SK-N-SH (cell line): Measurements from ENCODE around the gene THBS3. TPM values are rescaled to one million over a fixed set of nuclear protein-coding genes. Genes with fewer than 3 reads are reported as not detected.

Experiments used
- CTCF ChIA-PET: fragments of 300-600, 350-600 bp; formaldehyde crosslinking; extraction: SDS; loops from one replicate; lab custom pipeline; 2021; lab: Yijun Ruan, JAX
- POLR2A ChIA-PET: fragments of 350-600 bp; sonication (Branson Sonifier 250); formaldehyde crosslinking; extraction: SDS; loops from one replicate; lab custom pipeline; 2020; ENCODE audit warnings: antibody characterized with exemption, inconsistent platforms; lab: Yijun Ruan, JAX
- DNase-seq: peaks from one replicate; pipeline ENCODE4 v3.0.0; 2012
- H2AFZ ChIP-seq: fragments of 200-600 bp; sonication (generic); 2 replicates; pipeline ENCODE4 v1.8.1; 2016; ENCODE audit warnings: antibody characterized with exemption, mild to moderate bottlenecking, low read depth
- H3F3A ChIP-seq: fragments of 200-600 bp; sonication (generic); replicated peaks from 2 replicates; pipeline ENCODE3; 2016; ENCODE audit warnings: antibody characterized with exemption, mild to moderate bottlenecking; ENCODE audit not compliant: insufficient read depth
- H3K27ac ChIP-seq, 2 experiments: fragments of 200-500 bp in 1 of 2; fragments of 200-600 bp in 1 of 2; sonication (Bioruptor generic) in 1 of 2; sonication (generic), shearing (Covaris generic) in 1 of 2; 2 replicates each; pipeline versions ENCODE4 v1.5.1 to v1.6.1; 2014 to 2016; ENCODE audit warnings: low read depth in 2 of 2, inconsistent platforms in 1 of 2, low read length in 1 of 2, mild to moderate bottlenecking in 1 of 2, mixed read lengths in 1 of 2
- H3K27me3 ChIP-seq: fragments of 200-600 bp; sonication (generic), shearing (Covaris generic); 2 replicates; pipeline ENCODE4 v1.6.1; 2016; ENCODE audit warnings: mixed run types; ENCODE audit not compliant: insufficient read depth
- H3K36me3 ChIP-seq, 2 experiments: fragments of 200-500 bp in 1 of 2; fragments of 200-600 bp in 1 of 2; sonication (Bioruptor generic) in 1 of 2; sonication (generic) in 1 of 2; replicated peaks in 1 of 2; 2 replicates each; pipeline versions ENCODE3 to v1.5.1; 2014 to 2016; ENCODE audit warnings: low read length in 1 of 2, mild to moderate bottlenecking in 1 of 2; ENCODE audit not compliant: insufficient read depth in 2 of 2, control insufficient read depth in 1 of 2
- H3K4me1 ChIP-seq, 2 experiments: fragments of 200-500 bp in 1 of 2; fragments of 200-600 bp in 1 of 2; sonication (Bioruptor generic) in 1 of 2; sonication (generic), shearing (Covaris generic) in 1 of 2; 2 replicates each; pipeline versions ENCODE4 v1.5.1 to v1.6.1; 2014 to 2016; ENCODE audit warnings: low read depth in 1 of 2, low read length in 1 of 2, mixed run types in 1 of 2; ENCODE audit not compliant: insufficient read depth in 2 of 2, control insufficient read depth in 1 of 2
- H3K4me2 ChIP-seq: fragments of 200-600 bp; sonication (generic), shearing (Covaris generic); 2 replicates; pipeline ENCODE4 v1.6.1; 2017; ENCODE audit warnings: mixed run types
- H3K4me3 ChIP-seq, 2 experiments: fragments of 200-500 bp in 1 of 2; fragments of 200-600 bp in 1 of 2; sonication (Bioruptor generic) in 1 of 2; sonication (generic), shearing (Covaris generic) in 1 of 2; 2 replicates each; pipeline versions ENCODE4 v1.5.1 to v1.8.1; 2014 to 2016; ENCODE audit warnings: low read depth in 2 of 2, inconsistent platforms in 1 of 2, low read length in 1 of 2, mild to moderate bottlenecking in 1 of 2, mixed read lengths in 1 of 2, moderate library complexity in 1 of 2
- H3K79me2 ChIP-seq: fragments of 200-600 bp; sonication (generic); 2 replicates; pipeline ENCODE4 v1.8.1; 2017; ENCODE audit warnings: mild to moderate bottlenecking; ENCODE audit not compliant: insufficient read depth
- H3K9ac ChIP-seq: fragments of 200-600 bp; sonication (generic); 2 replicates; pipeline ENCODE4 v1.6.1; 2017; ENCODE audit warnings: mixed run types
- H3K9me2 ChIP-seq: fragments of 200-600 bp; sonication (generic); 2 replicates; pipeline ENCODE4 v1.6.1; 2017; ENCODE audit warnings: mixed run types
- H3K9me3 ChIP-seq: fragments of 200-600 bp; sonication (generic); 2 replicates; pipeline ENCODE4 v1.6.1; 2017; ENCODE audit warnings: mixed run types, mild to moderate bottlenecking, moderate library complexity
- H4K20me1 ChIP-seq: fragments of 200-600 bp; sonication (generic); 2 replicates; pipeline ENCODE4 v1.6.1; 2017; ENCODE audit warnings: mild to moderate bottlenecking, mixed run types; ENCODE audit not compliant: insufficient read depth
- CHD2 ChIP-seq: fragments of 150-350 bp; IDR thresholded peaks from 2 replicates; pipeline ENCODE4 v1.6.1; 2018; ENCODE audit warnings: low read length; ENCODE audit not compliant: partially characterized antibody
- ELF1 ChIP-seq: IDR thresholded peaks from 2 replicates; pipeline ENCODE4 v1.4.0; 2012
- EP300 ChIP-seq, 2 experiments: IDR thresholded peaks; 2 replicates each; pipeline versions ENCODE4 v1.4.0 to v1.6.1; 2012; ENCODE audit warnings: borderline replicate concordance in 1 of 2, low read depth in 1 of 2, low read length in 1 of 2
- EZH2phosphoT487 ChIP-seq: fragments of 200-600 bp; sonication (generic); IDR thresholded peaks from 2 replicates; pipeline ENCODE4 v1.6.1; 2017; ENCODE audit warnings: low read depth, mixed run types, mild to moderate bottlenecking, antibody characterized with exemption, moderate library complexity, borderline replicate concordance
- FOXM1 ChIP-seq: IDR thresholded peaks from 2 replicates; pipeline ENCODE4 v1.4.0; 2012; ENCODE audit warnings: low read depth, mild to moderate bottlenecking
- MEF2A ChIP-seq: IDR thresholded peaks from 2 replicates; pipeline ENCODE4 v1.4.0; 2012; ENCODE audit warnings: low read depth, borderline replicate concordance
- POLR2AphosphoS5 ChIP-seq: IDR thresholded peaks from 2 replicates; pipeline ENCODE4 v1.6.1; 2012; ENCODE audit warnings: low read depth, low read length
- RAD21 ChIP-seq: IDR thresholded peaks from 2 replicates; pipeline ENCODE4 v1.6.1; 2012; ENCODE audit warnings: mild to moderate bottlenecking, low read length
- RCOR1 ChIP-seq: fragments of 150-350 bp; IDR thresholded peaks from 2 replicates; pipeline ENCODE4 v1.6.1; 2017; ENCODE audit warnings: antibody characterized with exemption, low read length
- RFX5 ChIP-seq: IDR thresholded peaks from 2 replicates; pipeline ENCODE4 v1.6.1; 2012; ENCODE audit warnings: mild to moderate bottlenecking, improper control_type of control experiment, low read length
- RXRA ChIP-seq: IDR thresholded peaks from 2 replicates; pipeline ENCODE4 v1.4.0; 2012; ENCODE audit warnings: low read depth, mild to moderate bottlenecking, borderline replicate concordance
- SIN3A ChIP-seq: IDR thresholded peaks from 2 replicates; pipeline ENCODE4 v1.6.1; 2012; ENCODE audit warnings: low read depth, mild to moderate bottlenecking, low read length, moderate library complexity, borderline replicate concordance
- SMC3 ChIP-seq: IDR thresholded peaks from 2 replicates; pipeline ENCODE4 v1.6.1; 2012; ENCODE audit warnings: low read depth, low read length, improper control_type of control experiment
- TAF1 ChIP-seq: IDR thresholded peaks from 2 replicates; pipeline ENCODE4 v1.6.1; 2012; ENCODE audit warnings: low read depth, mild to moderate bottlenecking, low read length, moderate library complexity, borderline replicate concordance
- YY1 ChIP-seq: IDR thresholded peaks from 2 replicates; pipeline ENCODE4 v1.4.0; 2012; ENCODE audit warnings: low read depth, mild to moderate bottlenecking
- WGBS: methylation state at CpG from one replicate; pipeline ENCODE4 v1.1.6; 2017; ENCODE audit warnings: low lambda C conversion rate; 5-methylcytosine and 5-hydroxymethylcytosine counted together
- polyA plus RNA-seq, 3 experiments: library from polyadenylated mRNA; depleted of rRNA; stranded (reverse); fragments of >200 nt; gene quantifications; 2 replicates each; pipeline ENCODE4 v1.2.3, GENCODE V29; 2012
- TF ChIP-seq, protein P1 (sequence below): fragments of 150-350 bp; IDR thresholded peaks from 2 replicates; pipeline ENCODE4 v1.6.1; 2016; ENCODE audit warnings: mild to moderate bottlenecking, low read depth, low read length
- TF ChIP-seq, protein P2 (sequence below): IDR thresholded peaks from 2 replicates; pipeline ENCODE4 v1.4.0; 2012; ENCODE audit warnings: low read depth, borderline replicate concordance
- TF ChIP-seq, protein P3 (sequence below): fragments of 200-600 bp; sonication (generic); IDR thresholded peaks from 2 replicates; pipeline ENCODE4 v1.6.1; 2017; ENCODE audit warnings: antibody characterized with exemption, mild to moderate bottlenecking, moderate library complexity
- TF ChIP-seq, protein P4 (sequence below): IDR thresholded peaks from 2 replicates; pipeline ENCODE4 v1.4.0; 2012; ENCODE audit warnings: low read depth, borderline replicate concordance
- TF ChIP-seq, protein P5 (sequence below): IDR thresholded peaks from 2 replicates; pipeline ENCODE4 v1.6.1; 2012; ENCODE audit warnings: mild to moderate bottlenecking, low read depth, low read length, moderate library complexity

THBS3 gene
- polyA plus RNA-seq, 1 of the 3 experiments (the other 2 are of a cell fraction) = 124 TPM

DNA sequence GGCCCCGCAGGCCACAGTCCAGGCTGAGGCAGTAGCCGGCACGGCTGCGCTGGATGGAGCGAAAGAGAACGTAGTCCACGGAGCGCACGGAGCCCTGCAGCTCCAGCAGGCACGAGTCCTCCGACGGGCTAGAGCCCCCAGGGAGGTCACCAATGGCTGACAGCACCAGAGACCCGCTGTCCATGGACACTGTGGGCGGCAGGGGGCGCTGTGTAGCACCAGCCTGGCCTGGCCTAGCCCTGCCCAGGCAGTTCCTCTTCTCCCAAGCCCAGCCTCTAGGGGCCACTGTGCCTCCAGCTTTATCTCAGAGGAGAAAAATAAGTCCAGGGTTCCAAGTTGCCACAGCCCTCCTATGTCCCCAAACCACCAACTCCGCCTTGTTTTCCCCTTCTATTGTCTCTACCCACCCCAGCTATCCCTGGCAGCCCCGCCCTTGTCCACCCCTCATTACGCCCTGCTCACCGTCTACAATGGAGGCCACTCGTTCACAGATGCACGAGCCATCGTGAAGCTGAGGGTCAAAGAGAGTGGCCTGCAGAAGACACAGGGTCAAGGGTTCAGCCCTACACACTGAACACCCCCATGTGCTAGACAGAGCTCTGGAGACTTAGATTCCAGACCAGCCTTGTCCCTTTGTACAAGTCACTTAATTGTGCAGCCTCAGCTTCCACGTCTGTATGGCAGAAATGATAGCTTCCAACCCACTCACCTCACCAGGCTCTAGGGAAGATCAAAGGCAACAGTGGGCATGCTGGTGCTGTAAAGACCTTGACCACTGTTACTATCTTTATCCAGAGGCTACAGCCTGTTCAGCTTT, 43.1 kb upstream of the THBS3 start:
- Histone ChIP-seq H3K9ac (no peak overlapping the region), H3K4me2 (no peak overlapping the region), H3K27me3 (no peaks in the 10 kb centered on the region), H4K20me1 (no peaks in the 10 kb centered on the region), H3K4me3 (peak overlapping the region in 1 of 2 experiments; percentile 52; a peak in 1 of 4 replicates), H3K79me2 (peaks cover 23% of the 10 kb centered on the region), H3K36me3 (peaks cover 9 to 26% of the 10 kb centered on the region in 2 experiments), H3K4me1 (peaks cover 0 to 17% of the 10 kb centered on the region in 2 experiments; a peak in 1 of 4 replicates), H2AFZ (no peak overlapping the region), H3K27ac (peak overlapping the region; percentile 7 to 41; a peak in 2 of 4 replicates), H3K9me2 (no peaks in the 10 kb centered on the region), H3K9me3 (no peaks in the 10 kb centered on the region), H3F3A (peaks cover 18% of the 10 kb centered on the region)
- WGBS = 48% methylated on average over 12 of the region's 23 CpGs
- peak; percentile 98 for DNase-seq
- ChIA-PET CTCF (interaction anchor here (0.6 to 13.3 kb wide), 63 partner anchors 10 to 869 kb away, joined by 3 to 184 read pairs (median 5); partner anchors contain the start of genes CLK2, FDPS, HCN3 and KRTCAP2), POLR2A (interaction anchor here (1.6 to 2.9 kb wide), 3 partner anchors 11 to 57 kb away, joined by 4 to 11 read pairs (median 5); partner anchors contain the start of genes FDPS and SCAMP3)
- 0 out of 2 replicates have a peak, but pooled peaks have one; percentile 45 for TF ChIP-seq SIN3A
- TF ChIP-seq RXRA = no peak
- TF ChIP-seq, protein P1, sequence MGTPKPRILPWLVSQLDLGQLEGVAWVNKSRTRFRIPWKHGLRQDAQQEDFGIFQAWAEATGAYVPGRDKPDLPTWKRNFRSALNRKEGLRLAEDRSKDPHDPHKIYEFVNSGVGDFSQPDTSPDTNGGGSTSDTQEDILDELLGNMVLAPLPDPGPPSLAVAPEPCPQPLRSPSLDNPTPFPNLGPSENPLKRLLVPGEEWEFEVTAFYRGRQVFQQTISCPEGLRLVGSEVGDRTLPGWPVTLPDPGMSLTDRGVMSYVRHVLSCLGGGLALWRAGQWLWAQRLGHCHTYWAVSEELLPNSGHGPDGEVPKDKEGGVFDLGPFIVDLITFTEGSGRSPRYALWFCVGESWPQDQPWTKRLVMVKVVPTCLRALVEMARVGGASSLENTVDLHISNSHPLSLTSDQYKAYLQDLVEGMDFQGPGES = no peak
- TF ChIP-seq POLR2AphosphoS5 = no peak
- TF ChIP-seq, protein P2, sequence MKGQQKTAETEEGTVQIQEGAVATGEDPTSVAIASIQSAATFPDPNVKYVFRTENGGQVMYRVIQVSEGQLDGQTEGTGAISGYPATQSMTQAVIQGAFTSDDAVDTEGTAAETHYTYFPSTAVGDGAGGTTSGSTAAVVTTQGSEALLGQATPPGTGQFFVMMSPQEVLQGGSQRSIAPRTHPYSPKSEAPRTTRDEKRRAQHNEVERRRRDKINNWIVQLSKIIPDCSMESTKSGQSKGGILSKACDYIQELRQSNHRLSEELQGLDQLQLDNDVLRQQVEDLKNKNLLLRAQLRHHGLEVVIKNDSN = no peak
- peak; percentile 90 for TF ChIP-seq RAD21
- TF ChIP-seq, protein P3, sequence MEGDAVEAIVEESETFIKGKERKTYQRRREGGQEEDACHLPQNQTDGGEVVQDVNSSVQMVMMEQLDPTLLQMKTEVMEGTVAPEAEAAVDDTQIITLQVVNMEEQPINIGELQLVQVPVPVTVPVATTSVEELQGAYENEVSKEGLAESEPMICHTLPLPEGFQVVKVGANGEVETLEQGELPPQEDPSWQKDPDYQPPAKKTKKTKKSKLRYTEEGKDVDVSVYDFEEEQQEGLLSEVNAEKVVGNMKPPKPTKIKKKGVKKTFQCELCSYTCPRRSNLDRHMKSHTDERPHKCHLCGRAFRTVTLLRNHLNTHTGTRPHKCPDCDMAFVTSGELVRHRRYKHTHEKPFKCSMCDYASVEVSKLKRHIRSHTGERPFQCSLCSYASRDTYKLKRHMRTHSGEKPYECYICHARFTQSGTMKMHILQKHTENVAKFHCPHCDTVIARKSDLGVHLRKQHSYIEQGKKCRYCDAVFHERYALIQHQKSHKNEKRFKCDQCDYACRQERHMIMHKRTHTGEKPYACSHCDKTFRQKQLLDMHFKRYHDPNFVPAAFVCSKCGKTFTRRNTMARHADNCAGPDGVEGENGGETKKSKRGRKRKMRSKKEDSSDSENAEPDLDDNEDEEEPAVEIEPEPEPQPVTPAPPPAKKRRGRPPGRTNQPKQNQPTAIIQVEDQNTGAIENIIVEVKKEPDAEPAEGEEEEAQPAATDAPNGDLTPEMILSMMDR = peak; percentile 99
- peak; percentile 64; the same call in 1 of the 2 replicates for TF ChIP-seq YY1
- TF ChIP-seq, protein P4, sequence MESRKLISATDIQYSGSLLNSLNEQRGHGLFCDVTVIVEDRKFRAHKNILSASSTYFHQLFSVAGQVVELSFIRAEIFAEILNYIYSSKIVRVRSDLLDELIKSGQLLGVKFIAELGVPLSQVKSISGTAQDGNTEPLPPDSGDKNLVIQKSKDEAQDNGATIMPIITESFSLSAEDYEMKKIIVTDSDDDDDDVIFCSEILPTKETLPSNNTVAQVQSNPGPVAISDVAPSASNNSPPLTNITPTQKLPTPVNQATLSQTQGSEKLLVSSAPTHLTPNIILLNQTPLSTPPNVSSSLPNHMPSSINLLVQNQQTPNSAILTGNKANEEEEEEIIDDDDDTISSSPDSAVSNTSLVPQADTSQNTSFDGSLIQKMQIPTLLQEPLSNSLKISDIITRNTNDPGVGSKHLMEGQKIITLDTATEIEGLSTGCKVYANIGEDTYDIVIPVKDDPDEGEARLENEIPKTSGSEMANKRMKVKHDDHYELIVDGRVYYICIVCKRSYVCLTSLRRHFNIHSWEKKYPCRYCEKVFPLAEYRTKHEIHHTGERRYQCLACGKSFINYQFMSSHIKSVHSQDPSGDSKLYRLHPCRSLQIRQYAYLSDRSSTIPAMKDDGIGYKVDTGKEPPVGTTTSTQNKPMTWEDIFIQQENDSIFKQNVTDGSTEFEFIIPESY = no peak
- peak; percentile 46 for TF ChIP-seq CHD2
- no peak for TF ChIP-seq ELF1
- TF ChIP-seq MEF2A = no peak
- peak; percentile 85 for TF ChIP-seq SMC3
- no peak for TF ChIP-seq EP300 (IDR thresholded peaks at IDR 0.05; ENCODE audit: borderline replicate concordance in 1 of 2, low read depth in 1 of 2, low read length in 1 of 2)
- TF ChIP-seq, protein P5, sequence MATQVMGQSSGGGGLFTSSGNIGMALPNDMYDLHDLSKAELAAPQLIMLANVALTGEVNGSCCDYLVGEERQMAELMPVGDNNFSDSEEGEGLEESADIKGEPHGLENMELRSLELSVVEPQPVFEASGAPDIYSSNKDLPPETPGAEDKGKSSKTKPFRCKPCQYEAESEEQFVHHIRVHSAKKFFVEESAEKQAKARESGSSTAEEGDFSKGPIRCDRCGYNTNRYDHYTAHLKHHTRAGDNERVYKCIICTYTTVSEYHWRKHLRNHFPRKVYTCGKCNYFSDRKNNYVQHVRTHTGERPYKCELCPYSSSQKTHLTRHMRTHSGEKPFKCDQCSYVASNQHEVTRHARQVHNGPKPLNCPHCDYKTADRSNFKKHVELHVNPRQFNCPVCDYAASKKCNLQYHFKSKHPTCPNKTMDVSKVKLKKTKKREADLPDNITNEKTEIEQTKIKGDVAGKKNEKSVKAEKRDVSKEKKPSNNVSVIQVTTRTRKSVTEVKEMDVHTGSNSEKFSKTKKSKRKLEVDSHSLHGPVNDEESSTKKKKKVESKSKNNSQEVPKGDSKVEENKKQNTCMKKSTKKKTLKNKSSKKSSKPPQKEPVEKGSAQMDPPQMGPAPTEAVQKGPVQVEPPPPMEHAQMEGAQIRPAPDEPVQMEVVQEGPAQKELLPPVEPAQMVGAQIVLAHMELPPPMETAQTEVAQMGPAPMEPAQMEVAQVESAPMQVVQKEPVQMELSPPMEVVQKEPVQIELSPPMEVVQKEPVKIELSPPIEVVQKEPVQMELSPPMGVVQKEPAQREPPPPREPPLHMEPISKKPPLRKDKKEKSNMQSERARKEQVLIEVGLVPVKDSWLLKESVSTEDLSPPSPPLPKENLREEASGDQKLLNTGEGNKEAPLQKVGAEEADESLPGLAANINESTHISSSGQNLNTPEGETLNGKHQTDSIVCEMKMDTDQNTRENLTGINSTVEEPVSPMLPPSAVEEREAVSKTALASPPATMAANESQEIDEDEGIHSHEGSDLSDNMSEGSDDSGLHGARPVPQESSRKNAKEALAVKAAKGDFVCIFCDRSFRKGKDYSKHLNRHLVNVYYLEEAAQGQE = no peak
- no peak for TF ChIP-seq RFX5
- TF ChIP-seq EZH2phosphoT487 = no peak
- TF ChIP-seq TAF1 = peak; percentile 21; the same call in 1 of the 2 replicates
- TF ChIP-seq FOXM1 = no peak
- peak; percentile 66 for TF ChIP-seq RCOR1
